Measurements from ENCODE around the gene IL4I1. TPM values are rescaled to one million over a fixed set of nuclear protein-coding genes. Genes with fewer than 3 reads are reported as not detected.

Gene IL4I1
- total RNA-seq, 1 donor from 2014 or later = not detected

DNA sequence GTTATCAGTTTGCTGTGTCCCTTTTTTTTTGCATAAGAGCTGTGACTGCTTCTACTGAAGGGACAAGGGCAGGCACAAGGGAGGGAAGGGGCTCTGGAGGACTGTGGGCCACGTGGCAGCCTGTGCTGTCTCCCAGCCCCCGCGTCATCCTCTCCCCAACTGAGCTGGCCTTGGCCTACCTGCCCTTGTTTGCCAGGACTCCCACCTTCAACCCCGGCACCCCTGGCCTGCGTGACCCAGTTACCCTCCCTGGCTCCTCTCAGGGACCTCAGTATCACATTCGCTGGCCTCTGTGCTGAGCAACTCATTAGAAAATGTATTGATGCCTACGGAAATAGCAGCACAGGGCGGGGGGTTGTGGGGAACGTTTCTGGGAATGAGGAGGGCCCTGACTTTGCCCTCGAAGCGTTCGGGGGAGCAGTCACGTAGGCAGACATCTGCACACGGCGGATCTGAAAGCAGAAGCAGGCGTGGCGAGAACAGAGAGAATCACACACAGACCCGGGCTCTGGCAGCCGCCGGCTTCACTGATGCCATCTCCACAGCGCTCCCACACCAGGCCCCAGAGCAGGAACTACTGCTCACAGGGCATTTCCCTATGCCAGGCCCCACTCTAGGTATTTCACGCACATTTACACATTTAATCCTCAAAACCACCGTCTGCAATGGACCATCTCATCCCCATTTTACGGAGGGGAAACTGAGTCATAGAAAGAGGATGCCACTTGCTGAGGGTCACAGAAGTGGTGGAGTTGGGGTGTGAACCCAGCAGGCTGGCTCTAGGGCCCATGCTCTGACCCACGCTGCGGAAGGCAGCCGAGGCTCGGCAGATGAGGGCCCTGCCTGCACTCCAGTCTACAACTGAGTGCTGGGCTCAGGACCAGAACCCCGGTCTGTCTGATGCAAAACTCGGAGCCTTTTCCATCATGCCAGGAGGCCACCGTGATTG lies 26.6 kb upstream of the IL4I1 start:
- no peak overlapping the region for H3K4me3 ChIP-seq
- no peak overlapping the region for H3K27ac ChIP-seq (replicated peaks)
- H3K27me3 ChIP-seq (ENCODE audit: low read depth) = no peaks in the 10 kb centered on the region
- peaks cover 35% of the 10 kb centered on the region for H3K4me1 ChIP-seq
- no peaks in the 10 kb centered on the region for H3K9me3 ChIP-seq (replicated peaks)
- TF ChIP-seq, protein P1, sequence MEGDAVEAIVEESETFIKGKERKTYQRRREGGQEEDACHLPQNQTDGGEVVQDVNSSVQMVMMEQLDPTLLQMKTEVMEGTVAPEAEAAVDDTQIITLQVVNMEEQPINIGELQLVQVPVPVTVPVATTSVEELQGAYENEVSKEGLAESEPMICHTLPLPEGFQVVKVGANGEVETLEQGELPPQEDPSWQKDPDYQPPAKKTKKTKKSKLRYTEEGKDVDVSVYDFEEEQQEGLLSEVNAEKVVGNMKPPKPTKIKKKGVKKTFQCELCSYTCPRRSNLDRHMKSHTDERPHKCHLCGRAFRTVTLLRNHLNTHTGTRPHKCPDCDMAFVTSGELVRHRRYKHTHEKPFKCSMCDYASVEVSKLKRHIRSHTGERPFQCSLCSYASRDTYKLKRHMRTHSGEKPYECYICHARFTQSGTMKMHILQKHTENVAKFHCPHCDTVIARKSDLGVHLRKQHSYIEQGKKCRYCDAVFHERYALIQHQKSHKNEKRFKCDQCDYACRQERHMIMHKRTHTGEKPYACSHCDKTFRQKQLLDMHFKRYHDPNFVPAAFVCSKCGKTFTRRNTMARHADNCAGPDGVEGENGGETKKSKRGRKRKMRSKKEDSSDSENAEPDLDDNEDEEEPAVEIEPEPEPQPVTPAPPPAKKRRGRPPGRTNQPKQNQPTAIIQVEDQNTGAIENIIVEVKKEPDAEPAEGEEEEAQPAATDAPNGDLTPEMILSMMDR (IDR thresholded peaks at IDR 0.05; ENCODE audit: borderline replicate concordance) = no peak
- no peak for DNase-seq
- intact Hi-C loops (cut with micrococcal nuclease) = no loop called here
- peaks cover 64% of the 10 kb centered on the region for H3K36me3 ChIP-seq

DNA sequence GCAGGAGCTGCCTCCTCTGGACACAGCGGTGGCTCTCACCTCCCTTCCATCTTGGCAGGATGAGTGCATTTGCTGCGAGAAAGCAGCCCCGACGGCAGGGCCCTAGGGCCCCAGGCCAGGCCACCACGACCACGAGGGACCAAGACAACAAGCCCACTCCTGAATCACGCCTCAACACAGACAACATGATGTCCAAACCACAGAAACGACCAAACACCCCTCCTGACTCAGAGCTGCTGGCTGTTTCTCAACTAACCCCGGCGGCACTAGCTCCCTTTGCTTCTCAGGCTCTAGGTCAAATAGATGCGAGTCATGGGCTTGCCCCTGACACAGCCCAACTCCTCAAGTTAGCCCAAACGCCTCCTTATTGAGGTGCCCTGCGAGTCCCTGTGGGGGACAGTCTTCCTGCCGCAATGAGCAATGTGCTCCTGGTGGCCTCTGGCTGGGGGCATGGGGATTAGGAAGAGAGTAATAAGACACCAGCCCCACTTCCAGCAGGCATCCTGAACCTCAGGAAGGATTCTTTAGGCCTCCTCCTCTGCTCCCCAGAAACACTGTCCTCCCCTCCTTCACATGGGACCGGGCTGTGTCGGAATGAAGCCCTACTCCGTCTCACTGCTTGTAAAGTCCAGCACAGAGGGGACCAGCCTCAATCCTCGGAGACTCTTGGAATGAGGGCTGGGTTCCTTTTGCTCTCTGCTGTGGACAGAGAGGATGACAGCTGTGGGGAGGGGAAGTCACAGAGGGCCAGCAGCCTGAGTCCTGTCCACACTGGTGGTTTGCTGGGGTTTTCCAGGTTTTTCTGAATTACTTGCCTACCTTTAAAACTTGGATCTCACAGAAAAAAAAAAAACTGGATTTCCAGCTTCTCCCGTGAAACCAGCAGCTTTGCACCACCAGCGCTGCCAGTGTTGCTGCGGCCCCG lies 25.4 kb upstream of the IL4I1 start:
- Histone ChIP-seq H3K27me3 (ENCODE audit: low read depth) (no peaks in the 10 kb centered on the region), H3K9me3 (replicated peaks) (no peaks in the 10 kb centered on the region), H3K4me3 (no peak overlapping the region), H3K4me1 (peaks cover 23% of the 10 kb centered on the region), H3K27ac (replicated peaks) (no peak overlapping the region), H3K36me3 (peaks cover 57% of the 10 kb centered on the region)
- intact Hi-C loops (cut with micrococcal nuclease) = no loop called here
- DNase-seq = no peak
- TF ChIP-seq, protein P1 (IDR thresholded peaks at IDR 0.05; ENCODE audit: borderline replicate concordance) = no peak

DNA sequence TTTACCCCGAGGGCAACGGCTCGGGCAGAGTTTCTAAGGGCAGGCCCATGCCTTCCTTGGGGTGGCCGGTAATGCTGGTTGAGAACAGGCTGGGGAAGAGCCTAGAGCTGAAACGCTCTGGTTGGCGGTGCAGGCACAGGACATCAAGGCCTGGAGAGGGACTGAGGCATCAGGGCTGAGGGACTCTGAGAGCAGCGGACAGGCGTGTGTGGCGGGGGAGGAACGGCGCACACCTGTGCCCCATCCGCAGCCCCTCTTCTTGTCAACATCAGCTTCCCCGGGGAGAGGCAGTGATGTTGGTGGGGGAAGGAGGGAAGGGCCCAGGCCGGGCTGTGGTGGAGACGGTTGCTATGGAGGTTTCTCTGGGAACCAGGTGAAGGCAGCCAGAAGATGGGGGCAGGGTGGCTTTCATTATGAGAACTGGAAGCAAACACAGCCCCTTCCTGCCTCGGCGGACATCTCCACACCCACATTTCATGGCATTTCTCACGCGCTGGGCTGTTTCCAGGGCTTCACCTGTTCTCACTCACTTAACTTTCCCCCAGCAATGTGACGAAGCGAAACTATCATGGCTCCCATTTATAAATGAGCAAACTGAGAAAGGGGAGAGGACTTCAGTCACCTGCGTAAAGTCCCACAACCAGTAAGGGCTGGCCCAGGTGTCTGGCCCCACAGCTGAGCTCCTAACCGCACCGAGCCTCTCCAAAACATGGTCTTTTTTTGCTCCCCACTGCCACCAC lies 24.1 kb upstream of the IL4I1 start:
- no peaks in the 10 kb centered on the region for H3K27me3 ChIP-seq (ENCODE audit: low read depth)
- H3K36me3 ChIP-seq = peaks cover 46% of the 10 kb centered on the region
- H3K27ac ChIP-seq (replicated peaks) = no peak overlapping the region
- DNase-seq = no peak
- no peak overlapping the region for H3K4me3 ChIP-seq
- H3K4me1 ChIP-seq = peaks cover 13% of the 10 kb centered on the region
- H3K9me3 ChIP-seq (replicated peaks) = no peaks in the 10 kb centered on the region
- intact Hi-C loops (cut with micrococcal nuclease) = no loop called here
- TF ChIP-seq, protein P1 (IDR thresholded peaks at IDR 0.05; ENCODE audit: borderline replicate concordance) = no peak

DNA sequence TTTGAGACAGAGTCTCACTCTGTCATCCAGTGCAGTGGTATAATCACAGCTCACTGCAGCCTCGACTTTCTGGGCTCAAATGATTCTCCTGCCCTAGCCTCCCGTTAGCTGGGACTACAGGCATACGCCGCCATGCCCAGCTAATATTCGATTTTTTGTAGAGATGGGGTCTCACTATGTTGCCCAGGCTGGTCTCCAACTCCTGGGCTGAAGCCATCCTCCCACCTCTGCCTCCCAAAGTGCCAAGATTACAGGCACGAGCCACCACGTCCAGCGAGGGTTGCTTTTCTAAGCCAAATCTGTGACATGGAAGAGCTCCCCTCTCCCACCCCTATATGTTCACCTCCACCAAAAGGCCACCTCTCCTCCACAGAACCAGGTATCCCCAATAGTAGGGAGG lies 21.4 kb upstream of the IL4I1 start:
- Histone ChIP-seq H3K4me3 (no peak overlapping the region), H3K36me3 (peaks cover 42% of the 10 kb centered on the region), H3K4me1 (no peaks in the 10 kb centered on the region), H3K27me3 (ENCODE audit: low read depth) (no peaks in the 10 kb centered on the region), H3K27ac (replicated peaks) (no peak overlapping the region), H3K9me3 (replicated peaks) (no peaks in the 10 kb centered on the region)
- no peak for DNase-seq
- TF ChIP-seq, protein P1 (IDR thresholded peaks at IDR 0.05; ENCODE audit: borderline replicate concordance) = no peak
- intact Hi-C loops (cut with micrococcal nuclease) = no loop called here

Measured in left ventricle myocardium inferior (tissue), 1 donor.